RCC 7860 (cell line): ENCODE measurements around the gene FSTL4.

Source experiments
- DNase-seq: peaks from one replicate; pipeline ENCODE4 v3.0.0-alpha.2; 2015; ENCODE audit warnings: low spot score
- FAIRE-seq: peaks from 2 replicates; lab custom pipeline; 2012; peaks lifted over from hg19 to GRCh38; lab: Jason Lieb, UNC

Gene FSTL4

GRCh38 chr5:133278317-133278716, 334.0 kb downstream of the FSTL4 start:
- FAIRE-seq (no peak), DNase-seq (no peak)

GRCh38 chr5:133277744-133278143, 334.6 kb downstream of the FSTL4 start:
- DNase-seq = no peak
- no peak for FAIRE-seq

- DNase-seq = no peak
- no peak for FAIRE-seq
These were observed 336.2 kb downstream of the FSTL4 start for GRCh38 chr5:133276171-133276570.

DNA sequence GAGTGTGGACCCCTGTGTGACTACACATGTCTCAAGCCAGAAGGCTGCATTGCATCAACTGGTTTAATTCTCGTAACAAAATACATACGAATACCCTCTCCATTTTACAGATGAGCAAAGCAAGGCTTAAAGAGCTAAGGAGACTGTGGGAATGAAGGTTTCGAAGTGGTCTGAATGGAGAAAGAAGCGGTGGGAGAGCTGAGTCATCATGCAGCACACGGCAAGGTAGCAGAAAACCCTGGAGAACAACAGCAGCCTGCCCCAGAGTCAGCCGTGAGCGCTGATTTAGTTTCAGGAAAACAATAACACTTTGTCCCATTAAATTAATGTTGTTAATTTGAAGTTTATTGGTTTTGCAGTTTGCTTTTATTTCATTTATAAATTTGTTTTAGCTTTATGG, 336.7 kb downstream of the FSTL4 start:
- FAIRE-seq = no peak

DNA sequence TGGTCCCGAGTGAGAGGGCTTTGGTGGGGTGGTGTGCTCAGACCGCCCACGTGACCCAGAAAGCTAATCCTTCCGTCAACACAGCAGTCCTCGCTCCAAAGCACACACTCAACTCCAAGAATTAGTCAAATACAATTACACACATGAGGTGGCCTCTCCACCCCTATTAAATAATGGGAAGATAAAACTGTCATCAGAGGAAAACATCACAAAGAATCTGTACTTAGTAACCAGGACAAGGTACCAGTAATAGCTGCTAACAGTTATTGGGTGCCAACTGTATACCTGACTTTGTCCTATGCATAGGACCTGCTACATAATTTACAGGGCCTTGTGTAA, 337.8 kb downstream of the FSTL4 start:
- FAIRE-seq (no peak), DNase-seq (no peak)

More for the DNA sequence above, 336.7 kb downstream of the FSTL4 start:
- DNase-seq = no peak

GRCh38 chr5:133273661-133274596, 338.4 kb downstream of the FSTL4 start:
- FAIRE-seq (no peak), DNase-seq (no peak)

DNA sequence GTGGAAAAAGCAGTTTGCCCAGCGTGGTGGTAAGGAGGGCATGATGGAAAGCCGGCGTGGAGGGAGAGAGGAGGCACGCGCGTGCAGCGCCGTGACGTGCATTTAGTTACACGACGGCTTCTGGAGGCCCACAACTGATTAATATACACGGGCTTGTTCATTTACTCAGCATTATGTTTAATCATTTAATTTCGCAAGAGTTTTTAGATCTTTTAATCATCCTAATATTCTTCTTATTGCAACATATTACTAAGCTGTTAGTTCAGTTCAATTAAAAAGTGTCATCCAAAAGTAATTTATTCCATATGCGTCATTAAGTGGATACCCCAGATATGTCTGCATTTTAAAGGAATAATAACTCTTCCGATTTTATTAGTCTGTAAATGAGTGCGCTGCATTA, 340.0 kb downstream of the FSTL4 start:
- FAIRE-seq (no peak), DNase-seq (no peak)

DNA sequence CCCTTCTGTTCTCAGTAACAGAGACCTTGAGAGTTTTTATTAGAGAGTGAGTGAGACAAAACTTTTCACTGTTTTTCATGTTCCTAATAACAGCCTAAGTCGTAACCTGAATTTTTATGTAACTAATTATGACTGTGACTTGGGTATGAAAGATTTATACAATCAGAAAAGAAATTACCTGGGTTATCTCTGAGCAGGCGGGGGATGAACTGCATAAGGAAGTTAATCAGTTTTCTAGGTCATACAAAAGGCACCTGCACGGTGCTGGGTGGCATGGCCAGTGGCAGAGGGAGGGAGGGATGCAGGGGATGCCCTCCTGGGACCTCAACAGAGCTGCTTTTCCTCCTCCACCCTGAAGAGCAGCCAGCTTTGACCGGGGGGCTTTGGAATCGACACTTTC, 340.7 kb downstream of the FSTL4 start:
- no peak for DNase-seq
- no peak for FAIRE-seq

DNA sequence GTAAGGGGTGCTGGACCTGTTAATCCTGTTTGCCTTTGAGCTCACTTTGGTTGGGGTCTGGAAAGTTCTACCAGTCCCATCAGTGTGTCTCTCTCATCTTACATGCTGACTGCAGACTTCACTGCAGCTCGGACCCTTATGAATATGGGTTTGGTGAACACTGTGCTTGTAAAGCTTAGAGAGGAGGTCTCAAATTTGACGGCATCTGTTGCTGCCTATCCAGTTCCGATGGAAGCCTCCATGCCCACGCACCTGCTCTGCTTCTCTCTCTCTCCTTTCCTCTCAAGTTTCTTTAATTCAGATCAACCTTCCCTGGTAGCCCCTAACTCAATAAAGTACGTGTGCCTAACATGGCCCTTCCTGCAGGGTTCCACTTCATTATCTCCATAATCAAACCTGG, 342.6 kb downstream of the FSTL4 start:
- FAIRE-seq (no peak), DNase-seq (no peak)

DNA sequence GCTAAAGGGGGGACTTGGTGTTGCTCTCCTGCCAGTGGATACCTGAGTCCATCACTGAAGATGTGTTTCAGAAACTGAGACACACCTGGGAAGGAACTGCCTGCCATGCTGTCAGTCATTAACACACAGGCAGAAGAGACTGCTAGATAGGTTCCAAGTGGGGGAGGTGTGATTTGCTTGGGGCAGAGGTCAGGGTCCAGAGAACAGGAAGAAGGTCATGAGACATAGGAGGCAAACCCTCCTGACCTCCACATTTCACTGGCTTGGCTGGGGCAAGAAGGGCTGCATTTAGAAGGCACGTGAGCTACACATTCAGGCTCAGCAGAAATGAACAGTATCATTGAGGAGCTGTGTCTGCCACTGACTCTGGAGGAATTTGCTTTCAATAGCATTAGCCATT, 344.7 kb downstream of the FSTL4 start:
- DNase-seq (no peak), FAIRE-seq (no peak)

GRCh38 chr5:133266966-133267365, 345.4 kb downstream of the FSTL4 start:
- FAIRE-seq (no peak), DNase-seq (no peak)

DNA sequence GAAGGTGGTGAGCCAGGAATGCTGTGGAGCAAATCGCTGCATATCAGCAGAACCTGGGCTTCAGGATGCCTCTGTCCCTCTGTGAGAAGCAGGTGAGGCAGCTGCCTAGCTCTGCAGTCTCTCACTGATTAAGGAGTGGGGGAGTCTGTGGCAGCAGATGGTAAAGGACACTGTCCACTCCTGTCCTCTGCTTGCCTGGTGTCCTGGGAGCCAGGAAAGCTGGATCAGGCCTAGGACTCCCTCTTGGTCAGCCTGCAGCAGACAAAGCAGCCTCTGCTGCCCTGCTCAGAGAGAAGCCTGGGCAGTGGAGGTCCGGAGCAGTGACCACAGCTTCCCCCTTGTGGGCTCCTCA, 345.8 kb downstream of the FSTL4 start:
- DNase-seq (no peak), FAIRE-seq (no peak)

DNA sequence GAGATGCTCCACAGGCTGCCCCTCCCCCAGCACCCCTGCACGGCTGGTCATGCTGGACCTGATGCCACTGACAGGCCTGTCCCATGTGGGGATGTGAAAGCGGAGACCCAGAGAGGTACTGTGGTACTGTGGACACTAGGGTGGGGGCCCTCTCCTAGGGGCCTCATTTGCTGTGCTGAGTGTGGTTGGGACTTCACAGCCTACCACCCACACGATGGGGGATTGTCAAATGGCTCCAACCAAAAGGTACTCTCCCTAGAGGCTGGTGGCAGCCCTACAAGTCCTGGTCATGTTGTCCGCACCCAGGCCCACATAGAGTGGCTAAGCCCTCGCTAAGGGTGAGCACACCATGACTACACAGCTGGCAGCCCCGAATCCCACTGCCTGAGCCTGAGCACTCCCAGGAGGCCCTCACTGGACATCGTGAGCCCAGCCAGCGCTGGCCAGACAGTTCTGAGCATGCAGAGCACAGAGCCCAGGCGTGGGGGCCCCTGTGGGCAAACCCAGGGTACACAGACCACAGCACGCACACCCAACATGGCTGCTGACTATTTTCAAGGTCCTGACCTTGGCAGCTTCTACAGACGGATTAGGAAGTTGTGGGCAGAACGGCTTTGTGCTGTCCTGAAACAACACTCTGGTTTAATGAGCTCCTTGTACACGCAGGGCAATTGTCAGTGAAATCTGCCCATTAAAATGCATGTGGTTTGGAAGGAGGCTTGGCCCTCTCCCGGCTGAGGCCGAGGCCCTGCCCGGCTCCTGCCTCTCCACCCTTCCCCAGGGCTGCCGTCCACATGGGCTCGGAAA, 346.4 kb downstream of the FSTL4 start:
- no peak for DNase-seq

DNA sequence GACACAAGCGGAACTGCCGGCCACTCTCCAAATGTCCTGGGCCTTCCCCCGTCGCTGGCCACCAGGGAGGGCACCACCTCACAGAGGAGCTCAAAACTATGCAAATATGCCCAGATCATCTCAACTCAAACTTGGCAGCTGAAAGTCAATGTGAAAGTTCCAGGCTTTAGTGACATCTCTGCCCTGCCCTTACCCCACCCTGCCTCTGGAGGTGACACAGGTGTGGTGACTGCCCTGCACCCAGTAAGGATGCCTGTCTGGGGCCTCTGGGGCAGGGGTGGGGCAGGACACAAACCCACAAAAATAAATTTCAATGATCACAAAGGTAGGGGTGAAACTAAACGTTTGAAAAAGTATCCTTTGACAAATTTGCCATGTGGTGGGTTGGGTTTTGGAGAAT, 347.1 kb downstream of the FSTL4 start:
- no peak for DNase-seq
- no peak for FAIRE-seq

More for the DNA sequence above, 346.4 kb downstream of the FSTL4 start:
- no peak for FAIRE-seq

DNA sequence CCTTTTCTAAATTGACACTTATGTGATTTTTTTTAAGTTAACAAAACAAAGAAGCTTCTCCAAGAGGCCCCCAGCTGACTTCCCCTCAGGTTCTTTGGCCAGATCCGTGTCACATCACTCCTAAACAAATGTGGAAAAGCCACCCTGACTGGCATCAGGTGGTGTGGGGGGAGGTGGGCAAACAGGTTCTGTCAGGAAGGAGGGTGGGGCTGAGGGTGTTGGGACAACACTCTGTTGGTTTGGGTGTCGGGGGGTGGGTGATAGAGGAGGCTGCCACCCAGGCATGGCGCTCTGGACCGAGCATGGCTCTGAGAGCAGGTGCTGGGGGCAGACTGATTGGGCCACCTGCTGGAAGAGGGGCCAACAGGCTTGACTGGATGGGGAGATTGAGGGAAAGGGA, 349.7 kb downstream of the FSTL4 start:
- FAIRE-seq = no peak
- no peak for DNase-seq

DNA sequence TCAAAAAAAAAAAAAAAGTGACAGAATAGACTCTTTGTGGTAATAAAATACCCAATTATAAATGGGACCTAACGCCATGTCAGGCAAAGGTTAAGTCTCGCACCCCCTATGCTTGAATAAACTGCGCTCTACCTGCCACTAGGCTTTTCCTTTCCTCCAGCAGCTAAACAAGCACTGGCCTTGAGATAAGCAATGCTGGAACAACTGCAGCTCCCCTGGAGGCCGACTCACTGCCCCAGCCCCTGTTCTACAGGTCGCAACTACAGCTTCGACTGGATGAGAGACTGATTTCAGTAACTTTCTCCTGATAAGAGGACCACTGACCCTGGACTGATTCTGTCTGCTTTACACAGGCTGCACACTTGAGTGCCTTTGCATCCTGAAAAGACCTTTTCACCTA, 350.3 kb downstream of the FSTL4 start:
- DNase-seq (no peak), FAIRE-seq (no peak)

DNA sequence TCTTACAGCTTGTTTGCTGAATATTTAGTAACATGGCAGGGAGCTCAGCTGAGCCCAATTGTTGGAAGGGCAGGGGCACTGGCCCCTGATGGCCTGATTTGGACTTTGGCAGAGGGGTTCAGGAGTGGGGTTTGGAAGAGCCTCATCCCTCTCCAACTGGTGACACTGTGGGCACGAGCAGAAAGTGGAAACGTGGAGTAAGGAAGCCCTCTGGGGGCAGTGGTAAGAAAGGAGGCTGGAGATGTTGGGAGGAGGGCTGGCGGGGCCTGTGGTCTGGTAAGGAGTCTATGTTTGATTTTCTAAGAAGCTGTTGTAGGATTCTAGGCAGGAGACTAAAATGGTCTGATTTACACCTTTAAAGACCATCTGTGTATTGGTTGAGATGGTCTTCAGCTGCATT, 351.6 kb downstream of the FSTL4 start:
- FAIRE-seq = no peak
- no peak for DNase-seq

DNA sequence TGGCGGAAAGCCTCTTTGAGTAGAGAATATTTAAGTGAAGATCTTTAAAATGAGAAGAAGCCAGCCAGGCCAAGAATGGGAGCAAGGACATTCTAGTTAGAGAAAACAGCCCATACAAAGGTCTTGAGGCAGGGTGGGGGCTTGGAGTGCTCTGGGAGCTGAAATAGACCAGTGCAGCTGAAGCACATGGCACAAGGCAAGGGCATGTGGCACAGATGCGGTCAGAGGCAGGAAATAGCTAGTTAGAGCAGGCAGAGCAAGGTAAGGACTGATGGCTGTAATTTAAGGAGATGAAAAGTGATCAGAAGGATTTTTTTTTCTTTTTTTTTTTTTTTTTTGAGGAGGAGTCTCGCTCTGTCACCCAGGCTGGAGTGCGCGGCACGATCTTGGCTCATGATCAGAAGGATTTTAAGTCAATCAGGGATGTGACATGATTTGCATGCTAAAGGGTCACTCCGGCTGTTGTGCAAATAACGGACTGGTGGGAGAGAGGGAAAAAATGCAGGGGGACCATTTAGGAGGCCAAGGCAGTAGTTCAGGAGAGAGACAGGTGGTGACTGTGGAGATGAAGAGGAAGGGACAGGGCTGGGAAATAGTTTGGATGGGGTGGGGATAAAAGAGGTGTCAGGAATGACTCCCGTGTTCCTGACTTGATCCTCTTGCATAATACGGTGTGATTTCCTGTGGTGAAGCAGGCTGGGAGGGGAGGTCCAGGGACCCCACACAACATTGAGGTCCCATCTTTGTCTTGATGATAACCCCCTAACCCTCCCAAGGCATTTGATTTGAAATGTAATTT, 352.9 kb downstream of the FSTL4 start:
- no peak for FAIRE-seq
- no peak for DNase-seq

DNA sequence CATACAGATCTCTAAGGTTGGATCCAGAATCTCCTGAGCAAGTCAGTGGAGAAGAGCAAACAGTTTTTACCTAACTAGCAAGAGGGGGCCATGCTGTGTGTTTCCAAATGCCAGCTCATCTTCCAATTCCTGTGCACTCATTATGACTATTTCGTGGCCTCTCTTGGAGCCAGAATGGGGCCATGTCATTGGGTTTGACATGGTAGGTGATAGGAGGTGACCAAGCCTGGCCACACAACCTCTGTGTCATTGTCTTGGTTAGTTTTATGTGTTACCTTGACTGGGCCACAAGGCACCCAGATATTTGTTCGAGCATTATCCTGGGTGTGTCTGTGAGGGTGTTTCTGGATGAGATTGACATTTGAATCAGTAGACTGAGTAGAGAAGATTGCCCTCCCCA, 354.4 kb downstream of the FSTL4 start:
- DNase-seq (no peak), FAIRE-seq (no peak)

DNA sequence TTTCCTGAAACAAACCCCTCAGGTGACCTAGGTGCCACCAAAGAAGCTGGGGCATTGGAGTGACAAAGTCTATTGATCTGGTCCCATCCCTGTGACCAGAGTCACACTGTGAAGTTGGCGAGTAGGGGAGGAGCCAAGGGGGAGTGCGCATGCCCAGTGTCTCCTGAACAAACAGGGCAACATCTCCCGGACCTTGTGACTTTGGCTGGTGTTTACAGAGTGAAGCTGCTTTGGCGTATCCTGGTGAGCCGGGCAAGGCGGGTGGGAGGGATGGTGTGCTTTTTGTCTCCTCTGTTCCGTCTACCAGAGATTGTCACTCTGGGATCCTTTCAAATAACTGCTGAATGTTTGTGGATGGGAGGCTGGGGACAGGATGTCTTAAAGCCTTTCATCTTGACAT, 356.1 kb downstream of the FSTL4 start:
- DNase-seq (no peak), FAIRE-seq (no peak)

DNA sequence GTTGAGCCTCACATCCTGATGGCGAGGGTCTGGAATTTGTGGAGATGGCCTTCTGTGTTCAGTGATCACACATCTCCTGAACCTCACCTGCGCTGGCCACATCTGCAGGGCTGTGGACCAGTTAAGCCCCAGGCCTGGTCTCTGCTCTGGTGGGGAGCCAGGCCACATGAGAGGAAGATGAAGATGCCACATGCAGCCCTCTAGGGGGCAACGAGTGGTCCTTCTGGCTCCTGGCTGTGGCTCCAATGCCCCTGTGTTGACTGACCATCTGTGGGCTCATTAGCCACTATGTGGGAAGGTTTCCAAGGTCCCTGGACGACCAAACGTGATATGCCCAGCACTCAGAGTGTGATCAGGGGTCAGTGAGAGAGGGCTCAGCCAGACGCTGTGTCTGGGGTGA, 357.5 kb downstream of the FSTL4 start:
- DNase-seq = no peak
- FAIRE-seq = no peak
